K562 treated with DMSO at 1 percent for 24 hours (cell line): ENCODE data around the gene ETV6. TPM values are rescaled to one million over a fixed set of nuclear protein-coding genes. Genes with fewer than 3 reads are reported as not detected.

Experiments
- total RNA-seq: library from RNA; unstranded; fragments of 300-600 nt; gene quantifications from 2 replicates; pipeline ENCODE4 v1.2.3, GENCODE V29; 2022; ENCODE audit warnings: low read depth; ENCODE audit not compliant: insufficient read depth

ETV6 gene
- 3.4 and 4.0 TPM in 2 replicates for total RNA-seq

DNA sequence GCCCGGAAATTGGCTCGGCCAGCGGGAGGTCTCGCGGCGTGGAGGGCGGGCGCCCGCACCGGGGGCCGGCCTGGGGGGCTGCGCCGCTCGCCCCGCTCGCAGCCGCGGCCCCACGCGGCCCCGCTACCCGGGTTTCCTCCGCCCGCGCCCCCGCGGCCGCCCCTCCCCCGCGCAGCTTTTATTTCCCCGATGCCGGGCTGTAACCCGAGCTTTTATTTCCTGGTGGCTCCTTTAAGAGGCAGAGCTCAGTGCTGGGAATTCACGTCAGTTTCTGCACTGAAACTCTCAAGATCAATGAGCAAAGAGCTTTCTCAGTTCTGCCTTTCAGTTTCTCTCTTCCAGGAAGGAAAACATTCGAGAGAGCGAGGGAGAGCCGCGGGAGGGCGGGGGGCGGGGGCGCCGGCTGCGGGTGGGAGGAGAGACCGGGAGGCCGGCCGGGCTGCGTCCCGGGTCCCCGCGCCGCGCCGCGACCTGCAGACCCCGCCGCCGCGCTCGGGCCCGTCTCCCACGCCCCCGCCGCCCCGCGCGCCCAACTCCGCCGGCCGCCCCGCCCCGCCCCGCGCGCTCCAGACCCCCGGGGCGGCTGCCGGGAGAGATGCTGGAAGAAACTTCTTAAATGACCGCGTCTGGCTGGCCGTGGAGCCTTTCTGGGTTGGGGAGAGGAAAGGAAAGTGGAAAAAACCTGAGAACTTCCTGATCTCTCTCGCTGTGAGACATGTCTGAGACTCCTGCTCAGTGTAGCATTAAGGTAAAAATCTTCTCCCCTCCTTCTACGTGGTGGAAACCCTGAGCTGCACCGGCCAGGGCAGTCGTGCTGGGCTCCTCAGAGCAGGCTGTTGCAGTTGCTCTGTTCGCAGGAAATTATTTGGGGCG lies at the start of gene ETV6:
Gene ETV6, plus strand, starts transcription at position 262 of the 873 bp plus-strand sequence. Its CDS starts 454 bp downstream, at position 716.

